Nucleus accumbens (tissue), 56 donors: ENCODE data around the gene MAP7.
"Not testable (repeated sequence)": the region's sequence is repeated elsewhere in the genome, so short reads cannot be mapped to it uniquely, and the experiment has no call there.

Experiments used
- DNase-seq, 56 donors: peaks; one replicate each; lab custom pipeline; 2025; lab: John Stamatoyannopoulos, UW

Gene MAP7

GRCh38 chr6:136401749-136402148 is 148.5 kb downstream of the MAP7 start:
- no peak for DNase-seq

GRCh38 chr6:136401236-136401635 is 149.0 kb downstream of the MAP7 start:
- not testable (repeated sequence) for DNase-seq

DNA sequence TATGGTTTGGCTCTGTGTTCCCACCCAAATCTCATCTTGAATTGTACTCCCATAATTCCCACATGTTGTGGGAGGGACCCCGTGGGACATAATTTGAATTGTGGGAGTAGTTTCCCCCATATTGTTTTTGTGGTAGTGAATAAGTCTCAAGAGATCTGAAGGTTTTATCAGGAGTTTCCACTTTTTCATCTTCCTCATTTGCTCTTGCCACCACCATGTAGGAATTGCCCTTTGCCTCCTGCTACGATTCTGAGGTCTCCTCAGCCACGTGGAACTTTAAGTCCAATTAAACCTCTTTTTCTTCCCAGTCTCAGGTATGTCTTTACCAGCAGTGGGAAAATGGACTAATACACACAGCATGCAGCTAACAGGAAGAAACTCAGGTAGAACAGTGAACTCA is 151.8 kb downstream of the MAP7 start:
- no peak for DNase-seq

GRCh38 chr6:136396908-136397307 is 153.3 kb downstream of the MAP7 start:
- no peak for DNase-seq

DNA sequence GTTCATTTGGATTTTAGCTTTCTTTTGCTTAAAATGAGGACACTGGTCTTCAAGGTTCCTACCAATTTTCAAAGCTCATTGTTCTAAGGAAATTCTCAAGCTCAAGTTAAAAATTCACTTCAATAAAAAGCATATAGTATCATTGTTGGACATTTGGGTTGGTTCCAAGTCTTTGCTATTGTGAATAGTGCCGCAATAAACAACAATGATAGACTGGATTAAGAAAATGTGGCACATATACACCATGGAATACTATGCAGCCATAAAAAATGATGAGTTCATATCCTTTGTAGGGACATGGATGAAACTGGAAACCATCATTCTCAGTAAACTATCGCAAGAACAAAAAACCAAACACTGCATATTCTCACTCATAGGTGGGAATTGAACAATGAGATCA is 159.3 kb downstream of the MAP7 start:
- DNase-seq: not testable (repeated sequence)

- DNase-seq: no peak
Observed at GRCh38 chr6:136387316-136387715, 162.9 kb downstream of the MAP7 start.

GRCh38 chr6:136383268-136383937 is 166.8 kb downstream of the MAP7 start:
- no peak for DNase-seq

GRCh38 chr6:136382676-136383252 is 167.5 kb downstream of the MAP7 start:
- DNase-seq: no peak

- no peak for DNase-seq
Observed at GRCh38 chr6:136378888-136379287, 171.3 kb downstream of the MAP7 start.

DNA sequence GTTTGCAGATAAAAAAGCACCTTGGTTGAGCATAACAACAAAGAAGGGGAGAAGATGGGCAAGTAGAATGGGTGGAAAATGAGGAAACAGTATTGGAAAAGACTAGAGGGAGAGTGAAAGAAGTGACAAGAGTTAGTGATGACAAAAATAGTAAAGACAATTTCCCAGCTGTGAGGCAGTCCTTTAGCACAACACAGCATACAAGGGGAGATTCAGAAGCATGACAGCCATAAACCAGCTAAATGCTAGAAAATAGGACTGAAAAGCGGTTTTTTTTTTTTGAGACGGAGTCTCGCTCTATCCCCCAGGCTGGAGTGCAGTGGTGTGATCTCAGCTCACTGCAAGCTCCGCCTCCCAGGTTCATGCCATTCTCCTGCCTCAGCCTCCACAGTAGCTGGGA is 174.4 kb downstream of the MAP7 start:
- DNase-seq: not testable (repeated sequence)

- no peak for DNase-seq
Observed at GRCh38 chr6:136371959-136372358, 178.3 kb downstream of the MAP7 start.

DNA sequence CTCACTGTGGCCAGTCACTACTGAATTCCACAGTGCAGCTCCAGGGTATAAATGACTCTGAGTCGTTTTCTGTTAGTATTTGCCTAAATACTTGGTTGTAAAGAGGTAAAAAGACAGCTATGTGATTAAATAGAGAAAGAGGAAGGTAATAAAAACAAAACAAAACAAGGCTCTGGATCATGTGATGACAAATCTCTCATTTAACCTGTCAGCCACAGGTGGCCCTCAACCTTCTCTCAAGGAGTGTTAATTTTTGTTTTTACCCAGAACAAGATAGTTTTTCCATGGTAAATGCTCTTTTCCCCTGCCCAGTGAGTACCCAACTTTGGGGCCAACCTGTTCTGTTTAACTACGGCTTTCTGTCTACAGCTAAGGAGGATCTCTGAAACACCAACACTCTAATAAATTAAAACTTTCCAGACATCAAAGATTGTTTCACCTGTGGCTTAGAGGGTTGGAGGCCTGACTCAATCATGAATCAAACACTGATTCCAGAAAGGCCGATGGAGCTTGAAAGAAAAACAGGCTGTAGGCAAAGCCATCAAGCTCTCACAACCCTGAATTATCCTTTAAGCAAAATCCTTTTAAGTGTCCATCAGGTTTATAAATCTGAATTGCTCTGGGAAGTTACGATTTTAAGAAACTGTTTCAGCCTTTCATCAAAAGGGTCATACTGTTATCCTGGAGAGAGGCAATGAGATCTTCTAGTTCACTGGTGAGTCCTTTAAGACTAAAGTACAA is 179.1 kb downstream of the MAP7 start:
- DNase-seq: no peak

DNA sequence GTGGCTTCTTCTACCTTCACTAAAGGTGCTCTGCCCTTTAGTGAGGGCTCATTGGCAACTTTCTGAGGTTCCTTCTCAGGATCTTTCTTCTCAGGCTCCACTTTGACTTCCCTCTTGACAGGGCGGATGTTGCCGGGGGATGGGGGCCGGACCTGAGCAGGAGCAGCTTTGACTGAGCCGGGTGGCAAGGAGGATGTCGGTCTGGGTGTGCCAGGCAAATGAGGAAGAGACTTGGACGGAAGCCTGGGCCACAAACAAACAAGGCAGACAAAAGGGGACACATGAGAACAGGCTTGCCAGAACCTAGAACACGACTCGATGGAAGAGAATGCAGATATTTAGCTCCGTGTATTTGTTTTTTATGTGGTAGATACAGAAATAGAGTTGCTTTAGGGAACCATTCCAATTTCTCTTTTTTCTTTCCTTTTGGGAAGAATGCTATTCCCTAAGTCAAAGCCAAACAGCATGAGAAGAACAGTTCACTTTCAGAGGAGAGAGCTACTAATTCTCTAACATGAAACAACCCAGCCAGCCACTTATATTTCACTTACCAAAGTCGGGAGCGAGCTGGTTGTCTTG is 184.4 kb downstream of the MAP7 start:
- peak in 36 of 56 donors; percentile 6 to 74 (median 34) for DNase-seq

DNA sequence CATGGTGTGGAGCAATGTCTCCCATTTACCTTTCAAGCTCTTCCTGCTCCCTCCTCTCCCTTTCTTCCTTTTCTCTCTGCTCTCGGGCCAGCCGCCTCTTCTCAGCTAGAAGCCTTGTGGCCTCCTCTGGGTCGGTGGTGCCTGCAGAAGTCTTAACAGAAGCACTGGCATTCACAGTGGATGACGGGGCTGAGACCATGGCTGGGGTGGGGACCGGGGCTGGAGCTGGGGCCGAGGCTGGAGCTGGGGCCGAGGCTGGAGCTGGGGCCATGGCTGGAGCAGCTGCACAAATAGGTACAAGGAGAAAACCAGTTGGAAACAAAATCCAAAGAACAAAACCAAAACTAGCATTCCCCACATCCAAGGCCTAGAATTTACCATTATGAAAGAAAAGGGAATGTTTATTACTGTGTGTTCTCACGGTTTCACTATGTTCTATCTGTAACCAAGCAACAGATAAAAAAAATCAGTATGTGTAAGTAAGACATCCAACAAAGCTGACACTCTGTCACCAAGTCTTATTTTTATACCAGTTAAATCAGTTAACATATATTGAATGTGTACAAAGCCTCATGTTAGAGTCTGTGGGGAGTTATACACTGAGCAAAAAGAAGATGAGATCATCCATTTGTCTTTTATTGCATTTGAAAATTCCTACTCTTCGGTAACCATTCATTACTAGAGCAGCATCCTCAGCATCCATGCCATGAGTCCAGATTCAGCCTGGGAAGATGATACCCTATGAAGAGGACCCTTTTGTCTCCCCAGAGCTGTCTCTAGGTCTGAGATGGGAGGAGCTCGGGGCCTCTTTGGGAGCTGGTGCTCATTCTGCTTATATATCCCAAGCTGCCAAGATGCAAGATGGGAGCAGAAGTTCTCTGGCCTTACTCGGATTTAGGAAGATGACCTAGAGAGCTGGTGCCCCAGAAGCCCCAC is 187.5 kb downstream of the MAP7 start:
- DNase-seq: no peak

- DNase-seq: no peak
Observed at GRCh38 chr6:136361787-136362186, 188.4 kb downstream of the MAP7 start.

- DNase-seq: no peak
Observed at GRCh38 chr6:136360783-136361182, 189.4 kb downstream of the MAP7 start.

DNA sequence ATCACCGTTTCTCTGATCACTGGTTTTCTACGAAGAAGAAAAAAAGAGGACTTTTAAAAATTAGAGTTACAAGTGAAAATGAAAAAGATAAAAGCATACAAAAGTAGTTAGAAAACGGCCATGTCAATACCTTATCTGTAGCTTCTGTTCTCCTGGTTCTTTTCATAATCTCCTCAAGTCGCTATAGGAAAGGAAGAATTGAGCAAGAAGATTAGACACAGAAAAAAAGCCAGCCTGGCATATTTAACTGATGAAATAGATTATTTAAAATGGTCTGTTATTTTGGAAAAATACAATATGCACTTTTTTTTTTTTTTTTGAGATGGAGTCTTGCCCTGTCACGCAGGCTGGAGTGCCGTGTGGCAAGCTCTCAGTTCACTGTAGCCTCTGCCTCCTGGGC is 190.4 kb downstream of the MAP7 start:
- no peak for DNase-seq

DNA sequence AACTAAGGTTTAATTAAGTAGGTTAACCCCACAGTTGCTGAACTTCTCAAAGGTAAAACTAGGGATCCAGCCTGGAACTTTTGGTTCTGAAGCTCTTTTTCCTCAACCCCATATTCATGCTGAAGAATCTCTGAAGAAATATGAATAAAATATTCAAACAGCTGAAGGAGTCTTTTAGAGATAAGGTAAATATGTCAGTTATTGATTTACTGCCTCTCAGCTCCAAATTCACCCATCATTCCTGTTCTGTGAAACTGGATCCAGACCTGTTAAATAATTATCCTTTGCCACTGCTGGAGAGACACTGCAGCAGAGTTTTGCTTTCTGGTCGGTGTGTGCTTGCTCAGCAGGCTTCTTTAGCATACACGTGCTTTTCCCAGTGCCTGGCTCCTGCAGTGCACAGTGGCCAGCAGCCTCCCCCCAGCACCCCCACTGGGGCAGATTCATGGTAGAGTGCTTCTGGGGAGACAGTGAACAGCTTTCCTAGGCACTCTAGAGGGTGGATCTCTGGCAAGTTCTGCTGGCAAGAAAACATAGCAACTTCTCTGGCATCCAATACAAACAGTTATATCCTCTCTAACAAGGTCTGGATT is 198.6 kb downstream of the MAP7 start:
- peak in 1 of 56 donors; percentile 18 for DNase-seq

GRCh38 chr6:136350914-136351313 is 199.3 kb downstream of the MAP7 start:
- no peak for DNase-seq

- DNase-seq: no peak
Observed at GRCh38 chr6:136347847-136348246, 202.4 kb downstream of the MAP7 start.
